Measurements from ENCODE around the gene KRT35. TPM values are rescaled to one million over a fixed set of nuclear protein-coding genes. Genes with fewer than 3 reads are reported as not detected.
A peak's percentile ranks its signal among the peaks of the same experiment; 100 is the strongest.

KRT35 gene
- total RNA-seq, 1 donor from 2014 or later: not detected

- Mint-ChIP-seq H3K27ac (ENCODE audit: unreplicated experiment) (no peak overlapping the region), H3K27me3 (ENCODE audit: unreplicated experiment) (peaks cover 15% of the 10 kb centered on the region), H3K9me3 (ENCODE audit: unreplicated experiment) (no peaks in the 10 kb centered on the region), H3K36me3 (ENCODE audit: low read depth, unreplicated experiment) (no peaks in the 10 kb centered on the region), H3K4me1 (ENCODE audit: unreplicated experiment) (no peaks in the 10 kb centered on the region), H3K4me3 (ENCODE audit: unreplicated experiment) (no peak overlapping the region)
- TF ChIP-seq CTCF (IDR thresholded peaks at IDR 0.05; ENCODE audit: unreplicated experiment): no peak
- no peak for DNase-seq (ENCODE audit: low spot score)
Observed at GRCh38 chr17:41527063-41528023, 46.4 kb upstream of the KRT35 start.

- Mint-ChIP-seq H3K9me3 (ENCODE audit: unreplicated experiment) (no peaks in the 10 kb centered on the region), H3K27me3 (ENCODE audit: unreplicated experiment) (peaks cover 11% of the 10 kb centered on the region), H3K4me1 (ENCODE audit: unreplicated experiment) (no peaks in the 10 kb centered on the region), H3K27ac (ENCODE audit: unreplicated experiment) (no peak overlapping the region), H3K36me3 (ENCODE audit: low read depth, unreplicated experiment) (no peaks in the 10 kb centered on the region), H3K4me3 (ENCODE audit: unreplicated experiment) (no peak overlapping the region)
- no peak for TF ChIP-seq CTCF (IDR thresholded peaks at IDR 0.05; ENCODE audit: unreplicated experiment)
- no peak for DNase-seq (ENCODE audit: low spot score)
Observed at GRCh38 chr17:41524261-41524660, 43.3 kb upstream of the KRT35 start.

- no peak overlapping the region for H3K4me3 Mint-ChIP-seq (ENCODE audit: unreplicated experiment)
- H3K36me3 Mint-ChIP-seq (ENCODE audit: low read depth, unreplicated experiment): no peaks in the 10 kb centered on the region
- H3K27ac Mint-ChIP-seq (ENCODE audit: unreplicated experiment): no peak overlapping the region
- no peaks in the 10 kb centered on the region for H3K4me1 Mint-ChIP-seq (ENCODE audit: unreplicated experiment)
- no peak for DNase-seq (ENCODE audit: low spot score)
- no peak for TF ChIP-seq CTCF (IDR thresholded peaks at IDR 0.05; ENCODE audit: unreplicated experiment)
- H3K9me3 Mint-ChIP-seq (ENCODE audit: unreplicated experiment): no peaks in the 10 kb centered on the region
- H3K27me3 Mint-ChIP-seq (ENCODE audit: unreplicated experiment): peaks cover 8% of the 10 kb centered on the region
Observed at GRCh38 chr17:41523787-41524186, 42.8 kb upstream of the KRT35 start.

- peaks cover 3% of the 10 kb centered on the region for H3K27me3 Mint-ChIP-seq (ENCODE audit: unreplicated experiment)
- no peak overlapping the region for H3K4me3 Mint-ChIP-seq (ENCODE audit: unreplicated experiment)
- no peak for TF ChIP-seq CTCF (IDR thresholded peaks at IDR 0.05; ENCODE audit: unreplicated experiment)
- no peaks in the 10 kb centered on the region for H3K4me1 Mint-ChIP-seq (ENCODE audit: unreplicated experiment)
- H3K9me3 Mint-ChIP-seq (ENCODE audit: unreplicated experiment): no peaks in the 10 kb centered on the region
- no peak for DNase-seq (ENCODE audit: low spot score)
- peak overlapping the region; percentile 9 for H3K27ac Mint-ChIP-seq (ENCODE audit: unreplicated experiment)
- H3K36me3 Mint-ChIP-seq (ENCODE audit: low read depth, unreplicated experiment): no peaks in the 10 kb centered on the region
Observed at GRCh38 chr17:41523225-41523593, 42.3 kb upstream of the KRT35 start.

Measured in endothelial cell (in vitro differentiated cells).